GM12878 (cell line): ENCODE data around the gene EHD1. TPM values are rescaled to one million over a fixed set of nuclear protein-coding genes. Genes with fewer than 3 reads are reported as not detected.

Source experiments
- ATAC-seq: fragments of 200-7000 bp; cut with Tn5 transposase; 3 replicates; pipeline ENCODE4 v1.9.1; 2020; ENCODE audit warnings: mild to moderate bottlenecking, moderate library complexity
- BruUV-seq: library from RNA; stranded (reverse); fragments of 400-500 nt; replicated peaks from 2 replicates; lab custom pipeline; 2021; lab: Mats Ljungman, UMichigan
- CTCF ChIA-PET: fragments of 300-600 bp; sonication (Branson Sonifier 250); formaldehyde crosslinking; extraction: SDS; loops from one replicate; lab custom pipeline; 2021; ENCODE audit warnings: inconsistent platforms; lab: Yijun Ruan, JAX
- POLR2A ChIA-PET: fragments of 350-600 bp; formaldehyde crosslinking; extraction: SDS; loops from one replicate; lab custom pipeline; 2021; ENCODE audit warnings: inconsistent platforms; lab: Charles Lee
- RAD21 ChIA-PET: fragments of 300-600 bp; sonication (Branson Sonifier 250); formaldehyde crosslinking; loops from one replicate; lab custom pipeline; 2023; ENCODE audit warnings: antibody characterized with exemption; ENCODE audit not compliant: unreplicated experiment; lab: Charles Lee
- SMC1A ChIA-PET: fragments of 300-600 bp; sonication (Branson Sonifier 250); formaldehyde crosslinking; loops from one replicate; lab custom pipeline; 2023; ENCODE audit not compliant: unreplicated experiment, uncharacterized antibody; lab: Charles Lee
- DNase-seq: peaks from one replicate; pipeline ENCODE4 v3.0.0-alpha.2; 2011; ENCODE audit warnings: low read depth, low spot score
- FAIRE-seq: peaks from 3 replicates; lab custom pipeline; 2011; peaks lifted over from hg19 to GRCh38; lab: Jason Lieb, UNC
- H2AFZ ChIP-seq: 2 replicates; pipeline ENCODE4 v1.6.0; 2011; ENCODE audit warnings: low read depth, low read length, control low read depth; ENCODE audit not compliant: control insufficient read depth
- H3K27ac ChIP-seq: 2 replicates; pipeline ENCODE4 v1.5.1; 2011; ENCODE audit warnings: control low read depth; ENCODE audit not compliant: control insufficient read depth, insufficient read depth
- H3K27me3 ChIP-seq, 2 experiments: replicated peaks in 1 of 2; 2 replicates each; pipeline versions ENCODE4 v1.6.0 to v1.6.1; 2011; ENCODE audit warnings: low read length in 1 of 2; ENCODE audit not compliant: control insufficient read depth in 2 of 2, insufficient read depth in 2 of 2
- H3K36me3 ChIP-seq, 2 experiments: 2 replicates each; pipeline ENCODE4 v1.5.1; 2011; ENCODE audit warnings: low read length in 1 of 2; ENCODE audit not compliant: control insufficient read depth in 2 of 2, insufficient read depth in 2 of 2
- H3K4me1 ChIP-seq: 2 replicates; pipeline ENCODE4 v1.6.1; 2011; ENCODE audit warnings: mild to moderate bottlenecking, low read length, moderate library complexity, mixed read lengths; ENCODE audit not compliant: control insufficient read depth, insufficient read depth
- H3K4me2 ChIP-seq: 2 replicates; pipeline ENCODE4 v1.6.0; 2011; ENCODE audit warnings: control low read depth; ENCODE audit not compliant: control insufficient read depth, insufficient read depth
- H3K4me3 ChIP-seq: fragments of 200-600 bp; sonication (generic); 2 replicates; pipeline ENCODE4 v1.5.1; 2016
- H3K79me2 ChIP-seq: 2 replicates; pipeline ENCODE4 v1.6.0; 2011; ENCODE audit warnings: low read length; ENCODE audit not compliant: control insufficient read depth, insufficient read depth
- H3K9ac ChIP-seq: 2 replicates; pipeline ENCODE4 v1.8.0; 2011; ENCODE audit warnings: low read length, control low read depth, mixed read lengths; ENCODE audit not compliant: control insufficient read depth, insufficient read depth
- H3K9me3 ChIP-seq: replicated peaks from 3 replicates; pipeline ENCODE4 v1.5.1; 2011; ENCODE audit warnings: mild to moderate bottlenecking, low read length; ENCODE audit not compliant: control insufficient read depth, insufficient read depth
- H4K20me1 ChIP-seq: 2 replicates; pipeline ENCODE4 v1.6.0; 2011; ENCODE audit not compliant: control insufficient read depth, insufficient read depth
- CUX1 ChIP-seq: IDR thresholded peaks from 2 replicates; pipeline ENCODE4 v1.6.1; 2012; ENCODE audit warnings: improper control_type of control experiment, low read depth, low read length; ENCODE audit not compliant: insufficient replicate concordance
- ETV6 ChIP-seq, 2 experiments: fragments of 450-650 bp in 1 of 2; IDR thresholded peaks in 1 of 2; conservative IDR thresholded peaks in 1 of 2; 2 replicates each; pipeline ENCODE4 v1.6.1; 2014; ENCODE audit warnings: antibody characterized with exemption in 1 of 2, borderline replicate concordance in 1 of 2, low read depth in 1 of 2, mild to moderate bottlenecking in 1 of 2, moderate library complexity in 1 of 2
- GABPA ChIP-seq: IDR thresholded peaks from 2 replicates; pipeline ENCODE4 v1.6.1; 2014; ENCODE audit warnings: antibody characterized with exemption, low read depth, mild to moderate bottlenecking, inconsistent platforms
- NR2C2 ChIP-seq: IDR thresholded peaks from 2 replicates; pipeline ENCODE4 v1.6.1; 2011; ENCODE audit warnings: borderline replicate concordance, low read depth; ENCODE audit not compliant: control insufficient read depth, insufficient read length
- RELA ChIP-seq: fragments of 450-650 bp; IDR thresholded peaks from 2 replicates; pipeline ENCODE4 v1.8.0; 2014; ENCODE audit warnings: borderline replicate concordance; ENCODE audit not compliant: partially characterized antibody
- RFX5 ChIP-seq: IDR thresholded peaks from 2 replicates; pipeline ENCODE4 v1.6.1; 2011; ENCODE audit warnings: low read depth, low read length, improper control_type of control experiment
- STAT1 ChIP-seq: fragments of 450-650 bp; conservative IDR thresholded peaks from 2 replicates; pipeline ENCODE4 v1.6.1; 2014; ENCODE audit warnings: antibody characterized with exemption, mild to moderate bottlenecking
- ZZZ3 ChIP-seq: IDR thresholded peaks from 2 replicates; pipeline ENCODE4 v1.6.1; 2011; ENCODE audit warnings: low read depth; ENCODE audit not compliant: control insufficient read depth, insufficient read length
- WGBS: methylation state at CpG from one replicate; pipeline ENCODE4 v1.1.6; 2016; ENCODE audit warnings: low lambda C conversion rate; ENCODE audit not compliant: insufficient replicate concordance, insufficient coverage; ENCODE audit errors: missing lambda C conversion rate; 5-methylcytosine and 5-hydroxymethylcytosine counted together
- in situ Hi-C: fragments of 300-500 bp; cut with MboI; formaldehyde crosslinking; loops from 9 replicates; pipeline ENCODE4 v1.14.3; 2018; ENCODE audit warnings: mixed read lengths
- intact Hi-C: fragments of 100-400 bp; cut with micrococcal nuclease; formaldehyde crosslinking; loops from one replicate; pipeline ENCODE4 v1.14.2; 2022; ENCODE audit not compliant: unreplicated experiment
- polyA plus RNA-seq, 11 experiments: library from polyadenylated mRNA; depleted of rRNA in 4 of 11; unstranded in 6 of 11; stranded (reverse) in 5 of 11; fragments of >200 nt; fragmentation: Nextera tagmentation in 4 of 11; fragmentation: Illumina TruSeq in 1 of 11; extraction: Ambion mirVana in 4 of 11; extraction: Trizol in 1 of 11; gene quantifications; 1 replicate in 1 of 11; 2 replicates in 10 of 11; pipeline versions ENCODE4 v1.2.1 to v1.2.3, GENCODE V29; 2011 to 2016; ENCODE audit warnings: inconsistent platforms in 2 of 11, missing spikeins in 2 of 11, low read depth in 1 of 11
- total RNA-seq, 4 experiments: library from RNA; depleted of rRNA in 3 of 4; stranded (reverse); fragments of >200 nt in 3 of 4; fragmentation: Illumina TruSeq in 1 of 4; extraction: Trizol in 1 of 4; gene quantifications; 2 replicates each; pipeline versions ENCODE4 v1.2.1 to v1.2.3, GENCODE V29; 2013 to 2021
- TF ChIP-seq, protein P1 (sequence below): fragments of 450-650 bp; IDR thresholded peaks from 2 replicates; pipeline ENCODE4 v1.6.1; 2018; ENCODE audit warnings: mild to moderate bottlenecking, low read depth, moderate library complexity; ENCODE audit not compliant: partially characterized antibody
- TF ChIP-seq, protein P2 (sequence below): IDR thresholded peaks from 2 replicates; pipeline ENCODE4 v1.6.1; 2012; ENCODE audit warnings: low read length, inconsistent platforms

EHD1 gene
- total and polyA plus RNA-seq, 10 of the 15 experiments (the other 5 are each of a cell fraction or from before 2014, with no cell fraction given), result 1.0 to 165 (median 66.5) TPM

- H3K4me2 ChIP-seq, result no peak overlapping the region
- DNase-seq (no peak), ATAC-seq (no peak), FAIRE-seq (no peak)
- POLR2A ChIA-PET, result no interaction called here
- in situ Hi-C loops, result no loop called here
- SMC1A ChIA-PET, result no interaction called here
- BruUV-seq, result no TSS peak
- no peak overlapping the region for H3K27ac ChIP-seq
- H3K36me3 ChIP-seq, result peaks cover 0 to 6% of the 10 kb centered on the region in 2 experiments; a peak in 3 of 4 replicates
- RAD21 ChIA-PET, result no interaction called here
- intact Hi-C loops, result no loop called here
- H4K20me1 ChIP-seq, result no peaks in the 10 kb centered on the region
- CTCF ChIA-PET, result no interaction called here
- WGBS, result 85% methylated on average over 17 of the region's 17 CpGs
- peaks cover 6% of the 10 kb centered on the region for H3K4me1 ChIP-seq
- H3K9ac ChIP-seq, result no peak overlapping the region
- H2AFZ ChIP-seq, result no peak overlapping the region
- H3K79me2 ChIP-seq, result peaks cover 11% of the 10 kb centered on the region
- H3K9me3 ChIP-seq, result no peaks in the 10 kb centered on the region
- no peak overlapping the region for H3K4me3 ChIP-seq
- no peaks in the 10 kb centered on the region for H3K27me3 ChIP-seq
- TF ChIP-seq RFX5 (no peak), ZZZ3 (no peak), ETV6 (conservative IDR thresholded peaks at IDR 0.05 in 1 of 2, IDR thresholded peaks at IDR 0.05 in 1 of 2; ENCODE audit: borderline replicate concordance in 1 of 2, low read depth in 1 of 2) (no peak), NR2C2 (no peak), CUX1 (no peak), GABPA (no peak), STAT1 (no peak), RELA (no peak)
- TF ChIP-seq, protein P1, sequence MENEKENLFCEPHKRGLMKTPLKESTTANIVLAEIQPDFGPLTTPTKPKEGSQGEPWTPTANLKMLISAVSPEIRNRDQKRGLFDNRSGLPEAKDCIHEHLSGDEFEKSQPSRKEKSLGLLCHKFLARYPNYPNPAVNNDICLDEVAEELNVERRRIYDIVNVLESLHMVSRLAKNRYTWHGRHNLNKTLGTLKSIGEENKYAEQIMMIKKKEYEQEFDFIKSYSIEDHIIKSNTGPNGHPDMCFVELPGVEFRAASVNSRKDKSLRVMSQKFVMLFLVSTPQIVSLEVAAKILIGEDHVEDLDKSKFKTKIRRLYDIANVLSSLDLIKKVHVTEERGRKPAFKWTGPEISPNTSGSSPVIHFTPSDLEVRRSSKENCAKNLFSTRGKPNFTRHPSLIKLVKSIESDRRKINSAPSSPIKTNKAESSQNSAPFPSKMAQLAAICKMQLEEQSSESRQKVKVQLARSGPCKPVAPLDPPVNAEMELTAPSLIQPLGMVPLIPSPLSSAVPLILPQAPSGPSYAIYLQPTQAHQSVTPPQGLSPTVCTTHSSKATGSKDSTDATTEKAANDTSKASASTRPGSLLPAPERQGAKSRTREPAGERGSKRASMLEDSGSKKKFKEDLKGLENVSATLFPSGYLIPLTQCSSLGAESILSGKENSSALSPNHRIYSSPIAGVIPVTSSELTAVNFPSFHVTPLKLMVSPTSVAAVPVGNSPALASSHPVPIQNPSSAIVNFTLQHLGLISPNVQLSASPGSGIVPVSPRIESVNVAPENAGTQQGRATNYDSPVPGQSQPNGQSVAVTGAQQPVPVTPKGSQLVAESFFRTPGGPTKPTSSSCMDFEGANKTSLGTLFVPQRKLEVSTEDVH, result no peak
- TF ChIP-seq, protein P2, sequence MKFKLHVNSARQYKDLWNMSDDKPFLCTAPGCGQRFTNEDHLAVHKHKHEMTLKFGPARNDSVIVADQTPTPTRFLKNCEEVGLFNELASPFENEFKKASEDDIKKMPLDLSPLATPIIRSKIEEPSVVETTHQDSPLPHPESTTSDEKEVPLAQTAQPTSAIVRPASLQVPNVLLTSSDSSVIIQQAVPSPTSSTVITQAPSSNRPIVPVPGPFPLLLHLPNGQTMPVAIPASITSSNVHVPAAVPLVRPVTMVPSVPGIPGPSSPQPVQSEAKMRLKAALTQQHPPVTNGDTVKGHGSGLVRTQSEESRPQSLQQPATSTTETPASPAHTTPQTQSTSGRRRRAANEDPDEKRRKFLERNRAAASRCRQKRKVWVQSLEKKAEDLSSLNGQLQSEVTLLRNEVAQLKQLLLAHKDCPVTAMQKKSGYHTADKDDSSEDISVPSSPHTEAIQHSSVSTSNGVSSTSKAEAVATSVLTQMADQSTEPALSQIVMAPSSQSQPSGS, result no peak
Observed at GRCh38 chr11:64914123-64914522, 35.7 kb upstream of the EHD1 start.
